Astrocyte (in vitro differentiated cells and primary cell): Measurements from ENCODE around the gene FAM149B1.

Source experiments
- CTCF ChIP-seq: IDR thresholded peaks from 2 replicates; pipeline ENCODE4 v1.5.1; 2011; ENCODE audit warnings: low read depth, mild to moderate bottlenecking, inconsistent platforms, low read length, moderate library complexity; ENCODE audit not compliant: insufficient read depth
- EZH2 ChIP-seq: IDR thresholded peaks from 2 replicates; pipeline ENCODE4 v1.6.1; 2012; ENCODE audit warnings: mild to moderate bottlenecking, low read length, inconsistent platforms; ENCODE audit not compliant: insufficient read depth

DNA sequence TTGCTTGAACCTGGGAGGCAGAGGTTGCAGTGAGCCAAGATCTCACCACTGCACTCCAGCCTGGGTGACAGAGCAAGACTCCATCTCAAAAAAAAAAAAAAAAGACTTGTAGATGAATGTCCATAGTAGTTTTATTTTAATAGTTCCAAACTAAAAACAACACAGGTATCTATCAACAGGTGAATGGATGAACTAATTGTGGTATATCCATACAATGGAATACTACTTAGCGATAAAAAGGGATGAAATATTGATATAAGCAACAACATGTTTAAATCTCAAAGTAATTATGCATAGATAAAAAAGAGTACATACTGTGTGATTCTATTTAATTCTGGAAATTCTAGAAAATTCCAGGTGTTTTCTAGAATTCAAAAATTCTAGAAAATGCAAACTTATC lies 122.0 kb downstream of the FAM149B1 start:
- TF ChIP-seq CTCF: no peak
- no peak for TF ChIP-seq EZH2
